HepG2 (cell line): Measurements from ENCODE around the gene RAET1L. TPM values are rescaled to one million over a fixed set of nuclear protein-coding genes. Genes with fewer than 3 reads are reported as not detected.
A peak's percentile ranks its signal among the peaks of the same experiment; 100 is the strongest.

Experiments
- AGO1 ChIP-seq: fragments of 200-400 bp; formaldehyde crosslinking; IDR thresholded peaks from 2 replicates; pipeline ENCODE4 v1.6.1; 2017; ENCODE audit warnings: mild to moderate bottlenecking, low read depth, low read length, moderate library complexity; ENCODE audit not compliant: poor library complexity, severe bottlenecking
- ARHGAP35 ChIP-seq: sonication (generic); formaldehyde crosslinking; IDR thresholded peaks from 2 replicates; pipeline ENCODE4 v1.9.0; 2022; ENCODE audit warnings: mild to moderate bottlenecking, inconsistent platforms, moderate library complexity, missing genetic modification reagents, borderline replicate concordance
- BORCS8-MEF2B ChIP-seq: sonication (generic); formaldehyde crosslinking; IDR thresholded peaks from 2 replicates; pipeline ENCODE4 v1.8.0; 2022; ENCODE audit warnings: mild to moderate bottlenecking, missing genetic modification reagents
- ELF3 ChIP-seq: IDR thresholded peaks from 2 replicates; pipeline ENCODE4 v1.6.1; 2016; ENCODE audit warnings: missing genetic modification reagents, missing compliant biosample characterization
- HDAC1 ChIP-seq: sonication (generic); formaldehyde crosslinking; IDR thresholded peaks from 2 replicates; pipeline ENCODE4 v1.5.1; 2020; ENCODE audit warnings: mild to moderate bottlenecking, missing genetic modification reagents
- HNF4G ChIP-seq, 2 experiments: sonication (generic) in 1 of 2; formaldehyde crosslinking in 1 of 2; IDR thresholded peaks; 2 replicates each; pipeline versions ENCODE4 v1.4.0 to v1.6.1; 2011 to 2020; ENCODE audit warnings: borderline replicate concordance in 2 of 2, low read depth in 2 of 2, mild to moderate bottlenecking in 2 of 2, low read length in 1 of 2, missing genetic modification reagents in 1 of 2, moderate library complexity in 1 of 2
- MIER3 ChIP-seq: IDR thresholded peaks from 2 replicates; pipeline ENCODE4 v1.6.1; 2016; ENCODE audit warnings: missing compliant biosample characterization, borderline replicate concordance
- NRL ChIP-seq: sonication (generic); formaldehyde crosslinking; IDR thresholded peaks from 2 replicates; pipeline ENCODE4 v1.5.0; 2020; ENCODE audit warnings: missing genetic modification reagents, mild to moderate bottlenecking, moderate library complexity, borderline replicate concordance
- PPARG ChIP-seq: conservative IDR thresholded peaks from 2 replicates; pipeline ENCODE4 v1.6.1; 2016; ENCODE audit warnings: missing biosample characterization, missing genetic modification reagents
- REXO4 ChIP-seq: sonication (generic); formaldehyde crosslinking; IDR thresholded peaks from 2 replicates; pipeline ENCODE4 v1.8.0; 2022; ENCODE audit warnings: missing genetic modification reagents, mild to moderate bottlenecking, borderline replicate concordance
- RXRB ChIP-seq: IDR thresholded peaks from 2 replicates; pipeline ENCODE4 v1.6.1; 2016; ENCODE audit warnings: borderline replicate concordance, missing genetic modification reagents, missing compliant biosample characterization
- ZBTB38 ChIP-seq: sonication (generic); formaldehyde crosslinking; IDR thresholded peaks from 2 replicates; pipeline ENCODE4 v1.5.1; 2020; ENCODE audit warnings: mild to moderate bottlenecking, missing genetic modification reagents
- ZIK1 ChIP-seq: sonication (generic); formaldehyde crosslinking; IDR thresholded peaks from 2 replicates; pipeline ENCODE4 v1.5.0; 2020; ENCODE audit warnings: mild to moderate bottlenecking, low read depth, missing genetic modification reagents, borderline replicate concordance
- ZKSCAN8 ChIP-seq: IDR thresholded peaks from 2 replicates; pipeline ENCODE4 v1.6.1; 2016; ENCODE audit warnings: borderline replicate concordance, missing genetic modification reagents, missing compliant biosample characterization
- ZNF10 ChIP-seq: sonication (generic); formaldehyde crosslinking; IDR thresholded peaks from 2 replicates; pipeline ENCODE4 v1.4.0; 2020; ENCODE audit warnings: mild to moderate bottlenecking, low read depth, missing genetic modification reagents, borderline replicate concordance
- ZNF333 ChIP-seq: sonication (generic); formaldehyde crosslinking; IDR thresholded peaks from 2 replicates; pipeline ENCODE4 v1.4.0; 2020; ENCODE audit warnings: mild to moderate bottlenecking, missing genetic modification reagents, borderline replicate concordance
- ZNF350 ChIP-seq: sonication (generic); formaldehyde crosslinking; IDR thresholded peaks from 2 replicates; pipeline ENCODE4 v1.4.0; 2020; ENCODE audit warnings: mild to moderate bottlenecking, low read depth, missing genetic modification reagents, borderline replicate concordance
- ZNF777 ChIP-seq: sonication (generic); formaldehyde crosslinking; IDR thresholded peaks from 2 replicates; pipeline ENCODE4 v1.4.0; 2020; ENCODE audit warnings: missing genetic modification reagents
- ZNF816 ChIP-seq: sonication (generic); formaldehyde crosslinking; IDR thresholded peaks from 2 replicates; pipeline ENCODE4 v1.8.0; 2022; ENCODE audit warnings: missing genetic modification reagents, mild to moderate bottlenecking, borderline replicate concordance
- polyA plus RNA-seq, 8 experiments: library from polyadenylated mRNA; depleted of rRNA in 3 of 8; stranded (reverse) in 7 of 8; unstranded in 1 of 8; fragments of >200 nt; fragmentation: Illumina TruSeq in 4 of 8; extraction: Trizol in 4 of 8; gene quantifications; 2 replicates each; pipeline versions ENCODE4 v1.2.1 to v1.2.3, GENCODE V29; 2011 to 2016; ENCODE audit warnings: low read depth in 4 of 8, missing spikeins in 1 of 8, mixed read lengths in 1 of 8; ENCODE audit not compliant: insufficient read depth in 1 of 8
- total RNA-seq, 5 experiments: library from RNA; depleted of rRNA; stranded (reverse); fragments of >200 nt; fragmentation: Illumina TruSeq; extraction: Trizol; gene quantifications; 2 replicates each; pipeline ENCODE4 v1.2.3, GENCODE V29; 2016; ENCODE audit warnings: low read depth in 1 of 5
- TF ChIP-seq, protein P1 (sequence below): sonication (generic); formaldehyde crosslinking; IDR thresholded peaks from 2 replicates; pipeline ENCODE4 v1.5.1; 2020; ENCODE audit warnings: missing genetic modification reagents, mild to moderate bottlenecking, borderline replicate concordance
- TF ChIP-seq, protein P2 (sequence below): sonication (generic); formaldehyde crosslinking; IDR thresholded peaks from 2 replicates; pipeline ENCODE4 v1.5.1; 2020; ENCODE audit warnings: missing genetic modification reagents, mild to moderate bottlenecking, borderline replicate concordance
- TF ChIP-seq, protein P3 (sequence below): sonication (generic); formaldehyde crosslinking; IDR thresholded peaks from 2 replicates; pipeline ENCODE4 v1.5.1; 2020; ENCODE audit warnings: missing genetic modification reagents, mild to moderate bottlenecking, borderline replicate concordance

The RAET1L gene
- total and polyA plus RNA-seq, 2 of the 13 experiments (the other 11 are each of a cell fraction or from before 2014, with no cell fraction given), result not detected

DNA sequence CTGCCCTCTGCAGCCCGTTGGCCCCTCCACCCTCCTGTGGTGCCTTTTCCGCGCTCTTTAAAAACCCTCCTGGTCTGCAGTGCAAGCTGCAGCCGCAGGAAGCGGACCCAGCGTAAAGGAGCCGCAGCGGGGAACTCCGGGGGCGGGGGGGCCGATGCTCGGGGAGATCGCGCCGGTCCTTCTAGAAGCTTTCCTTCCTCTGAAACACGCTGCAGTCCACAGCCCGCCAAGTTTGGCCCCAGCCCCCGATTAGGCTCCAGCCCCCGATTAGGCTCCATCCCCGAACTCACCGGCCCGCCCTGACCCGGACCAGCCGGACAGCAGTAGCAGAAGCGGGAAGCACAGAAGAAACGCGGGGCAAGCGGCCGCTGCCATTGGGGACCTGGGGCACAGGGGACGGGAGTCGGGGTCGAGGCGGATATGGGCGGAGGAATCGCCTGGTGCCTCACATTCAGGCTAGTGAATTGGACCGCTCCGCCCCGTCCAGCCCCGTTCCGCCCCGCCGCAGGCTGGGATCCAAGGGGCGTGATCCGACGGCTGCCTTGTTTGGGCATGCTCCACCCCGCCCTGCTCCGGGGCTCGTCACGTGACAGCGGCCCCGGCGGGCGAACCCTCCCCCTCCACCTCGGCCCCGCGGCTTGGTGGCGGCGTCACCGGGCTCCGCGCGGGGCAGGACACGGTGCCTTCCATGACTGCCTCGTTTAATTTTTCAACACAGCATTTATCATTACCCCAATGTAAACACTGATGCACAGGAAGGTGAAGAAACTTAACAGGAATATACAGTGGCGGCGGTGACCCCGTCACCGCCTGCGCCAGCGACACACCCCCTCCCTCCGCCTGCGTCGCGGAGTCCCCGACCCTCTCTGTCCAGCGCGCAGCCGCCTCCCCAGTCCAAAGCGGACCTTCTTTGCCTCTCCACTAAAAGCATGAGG, 20.3 kb downstream of the RAET1L start (continued):
- TF ChIP-seq ZNF10 (CRISPR knock-in tag), result no peak
- peak; percentile 76; the same call in 1 of the 2 replicates for TF ChIP-seq ZNF333
- no peak for TF ChIP-seq NRL (CRISPR knock-in tag)
- 0 out of 2 replicates have a peak, but pooled peaks have one; percentile 12 for TF ChIP-seq HNF4G (IDR thresholded peaks at IDR 0.05; ENCODE audit: borderline replicate concordance, low read depth, low read length)
- TF ChIP-seq HNF4G (CRISPR knock-in tag; IDR thresholded peaks at IDR 0.05; ENCODE audit: borderline replicate concordance, low read depth), result peak; percentile 31; the same call in 1 of the 2 replicates
- peak; percentile 27; the same call in 1 of the 2 replicates for TF ChIP-seq ELF3
- TF ChIP-seq, protein P1, sequence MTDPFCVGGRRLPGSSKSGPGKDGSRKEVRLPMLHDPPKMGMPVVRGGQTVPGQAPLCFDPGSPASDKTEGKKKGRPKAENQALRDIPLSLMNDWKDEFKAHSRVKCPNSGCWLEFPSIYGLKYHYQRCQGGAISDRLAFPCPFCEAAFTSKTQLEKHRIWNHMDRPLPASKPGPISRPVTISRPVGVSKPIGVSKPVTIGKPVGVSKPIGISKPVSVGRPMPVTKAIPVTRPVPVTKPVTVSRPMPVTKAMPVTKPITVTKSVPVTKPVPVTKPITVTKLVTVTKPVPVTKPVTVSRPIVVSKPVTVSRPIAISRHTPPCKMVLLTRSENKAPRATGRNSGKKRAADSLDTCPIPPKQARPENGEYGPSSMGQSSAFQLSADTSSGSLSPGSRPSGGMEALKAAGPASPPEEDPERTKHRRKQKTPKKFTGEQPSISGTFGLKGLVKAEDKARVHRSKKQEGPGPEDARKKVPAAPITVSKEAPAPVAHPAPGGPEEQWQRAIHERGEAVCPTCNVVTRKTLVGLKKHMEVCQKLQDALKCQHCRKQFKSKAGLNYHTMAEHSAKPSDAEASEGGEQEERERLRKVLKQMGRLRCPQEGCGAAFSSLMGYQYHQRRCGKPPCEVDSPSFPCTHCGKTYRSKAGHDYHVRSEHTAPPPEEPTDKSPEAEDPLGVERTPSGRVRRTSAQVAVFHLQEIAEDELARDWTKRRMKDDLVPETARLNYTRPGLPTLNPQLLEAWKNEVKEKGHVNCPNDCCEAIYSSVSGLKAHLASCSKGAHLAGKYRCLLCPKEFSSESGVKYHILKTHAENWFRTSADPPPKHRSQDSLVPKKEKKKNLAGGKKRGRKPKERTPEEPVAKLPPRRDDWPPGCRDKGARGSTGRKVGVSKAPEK, result no peak
- TF ChIP-seq, protein P2, sequence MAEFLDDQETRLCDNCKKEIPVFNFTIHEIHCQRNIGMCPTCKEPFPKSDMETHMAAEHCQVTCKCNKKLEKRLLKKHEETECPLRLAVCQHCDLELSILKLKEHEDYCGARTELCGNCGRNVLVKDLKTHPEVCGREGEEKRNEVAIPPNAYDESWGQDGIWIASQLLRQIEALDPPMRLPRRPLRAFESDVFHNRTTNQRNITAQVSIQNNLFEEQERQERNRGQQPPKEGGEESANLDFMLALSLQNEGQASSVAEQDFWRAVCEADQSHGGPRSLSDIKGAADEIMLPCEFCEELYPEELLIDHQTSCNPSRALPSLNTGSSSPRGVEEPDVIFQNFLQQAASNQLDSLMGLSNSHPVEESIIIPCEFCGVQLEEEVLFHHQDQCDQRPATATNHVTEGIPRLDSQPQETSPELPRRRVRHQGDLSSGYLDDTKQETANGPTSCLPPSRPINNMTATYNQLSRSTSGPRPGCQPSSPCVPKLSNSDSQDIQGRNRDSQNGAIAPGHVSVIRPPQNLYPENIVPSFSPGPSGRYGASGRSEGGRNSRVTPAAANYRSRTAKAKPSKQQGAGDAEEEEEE, result no peak
- peak; percentile 28; the same call in 1 of the 2 replicates for TF ChIP-seq MIER3
- TF ChIP-seq AGO1, result peak; percentile 51
- peak; percentile 61 for TF ChIP-seq ZNF350 (CRISPR knock-in tag)
- no peak for TF ChIP-seq ARHGAP35 (CRISPR knock-in tag)
- TF ChIP-seq RXRB, result no peak
- no peak for TF ChIP-seq BORCS8-MEF2B
- TF ChIP-seq, protein P3, sequence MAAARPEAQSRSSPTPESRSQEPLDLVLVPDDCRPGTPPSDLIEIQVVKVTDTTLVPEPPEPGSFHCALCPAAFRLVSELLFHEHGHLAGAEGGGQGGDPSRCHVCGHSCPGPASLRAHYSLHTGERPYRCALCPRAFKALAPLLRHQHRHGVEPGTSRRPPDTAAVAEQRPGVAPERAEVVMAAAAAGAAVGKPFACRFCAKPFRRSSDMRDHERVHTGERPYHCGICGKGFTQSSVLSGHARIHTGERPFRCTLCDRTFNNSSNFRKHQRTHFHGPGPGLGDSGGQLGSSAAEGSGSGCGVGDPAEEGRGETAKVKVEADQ (CRISPR knock-in tag), result no peak
- peak; percentile 61; the same call in 1 of the 2 replicates for TF ChIP-seq HDAC1 (CRISPR knock-in tag)
- TF ChIP-seq ZIK1, result no peak
- TF ChIP-seq ZBTB38 (CRISPR knock-in tag), result peak; percentile 44; the same call in 1 of the 2 replicates
- TF ChIP-seq ZKSCAN8 (CRISPR knock-in tag), result no peak
- no peak for TF ChIP-seq PPARG
- no peak for TF ChIP-seq ZNF816 (CRISPR knock-in tag)
- TF ChIP-seq ZNF777 (CRISPR knock-in tag), result peak; percentile 99
- TF ChIP-seq REXO4 (CRISPR knock-in tag), result no peak
